ENCODE results near the gene ADAM17.

DNA sequence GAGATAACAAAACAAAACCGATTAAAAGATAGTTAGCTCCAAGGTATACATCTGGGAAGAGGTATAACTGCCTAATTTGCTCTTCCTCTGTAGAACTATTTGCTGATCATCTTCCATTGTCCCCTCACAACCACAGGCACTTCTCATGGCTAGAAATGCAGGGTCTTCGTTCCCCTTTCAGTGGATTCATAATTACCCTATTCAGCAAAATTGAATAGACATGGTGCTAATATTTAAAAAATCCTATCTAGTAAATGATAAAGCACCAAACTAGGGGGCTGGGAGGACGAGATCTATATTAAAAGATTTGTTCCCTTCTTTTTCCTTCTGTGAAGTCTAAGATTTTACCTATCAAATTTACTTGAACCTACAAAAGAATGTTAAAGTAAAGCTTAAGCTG lies 30.8 kb upstream of the ADAM17 start:
- TF ChIP-seq, protein P1, sequence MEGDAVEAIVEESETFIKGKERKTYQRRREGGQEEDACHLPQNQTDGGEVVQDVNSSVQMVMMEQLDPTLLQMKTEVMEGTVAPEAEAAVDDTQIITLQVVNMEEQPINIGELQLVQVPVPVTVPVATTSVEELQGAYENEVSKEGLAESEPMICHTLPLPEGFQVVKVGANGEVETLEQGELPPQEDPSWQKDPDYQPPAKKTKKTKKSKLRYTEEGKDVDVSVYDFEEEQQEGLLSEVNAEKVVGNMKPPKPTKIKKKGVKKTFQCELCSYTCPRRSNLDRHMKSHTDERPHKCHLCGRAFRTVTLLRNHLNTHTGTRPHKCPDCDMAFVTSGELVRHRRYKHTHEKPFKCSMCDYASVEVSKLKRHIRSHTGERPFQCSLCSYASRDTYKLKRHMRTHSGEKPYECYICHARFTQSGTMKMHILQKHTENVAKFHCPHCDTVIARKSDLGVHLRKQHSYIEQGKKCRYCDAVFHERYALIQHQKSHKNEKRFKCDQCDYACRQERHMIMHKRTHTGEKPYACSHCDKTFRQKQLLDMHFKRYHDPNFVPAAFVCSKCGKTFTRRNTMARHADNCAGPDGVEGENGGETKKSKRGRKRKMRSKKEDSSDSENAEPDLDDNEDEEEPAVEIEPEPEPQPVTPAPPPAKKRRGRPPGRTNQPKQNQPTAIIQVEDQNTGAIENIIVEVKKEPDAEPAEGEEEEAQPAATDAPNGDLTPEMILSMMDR (conservative IDR thresholded peaks at IDR 0.05; ENCODE audit: low read length): no peak
- TF ChIP-seq EZH2phosphoT487 (IDR thresholded peaks at IDR 0.05; ENCODE audit: borderline replicate concordance): no peak

All from Loucy (cell line).